HG03135 (cell line): Measurements from ENCODE around the gene CHCHD5.
"Not testable (repeated sequence)": the region's sequence is repeated elsewhere in the genome, so short reads cannot be mapped to it uniquely, and the experiment has no call there.

Source experiments
- ATAC-seq: cut with Tn5 transposase; IDR thresholded peaks from one replicate; pipeline ENCODE4 v1.9.1; 2021; ENCODE audit warnings: mild to moderate bottlenecking, moderate library complexity; ENCODE audit not compliant: unreplicated experiment

CHCHD5 gene, protein sequence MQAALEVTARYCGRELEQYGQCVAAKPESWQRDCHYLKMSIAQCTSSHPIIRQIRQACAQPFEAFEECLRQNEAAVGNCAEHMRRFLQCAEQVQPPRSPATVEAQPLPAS

GRCh38 chr2:112584134-112584890, at the start of gene CHCHD5:
TSS of gene CHCHD5 (plus strand) at chr2:112584609. CDS start at chr2:112584648, 39 bp downstream.
- peak; percentile 90 for ATAC-seq

DNA sequence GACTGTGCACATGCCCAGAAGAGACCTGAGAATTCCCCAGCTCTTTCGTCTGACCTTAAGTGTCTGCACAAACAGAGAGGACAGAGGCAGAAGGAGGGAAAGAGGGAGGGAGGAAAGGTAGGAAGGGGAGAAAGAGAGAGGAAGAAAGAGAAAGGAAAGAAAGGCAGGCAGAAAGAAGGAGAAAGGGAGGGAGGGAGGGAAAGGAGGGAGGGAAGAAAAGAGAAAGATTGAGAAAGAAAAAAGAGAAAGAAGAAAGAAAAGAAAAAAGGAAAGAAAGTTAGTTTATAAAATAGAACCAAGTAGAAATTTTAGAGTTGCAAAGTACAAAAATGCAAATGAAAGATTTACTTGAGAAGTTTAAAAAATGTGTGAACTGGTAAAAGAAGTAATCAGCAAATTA, 49.6 kb upstream of the CHCHD5 start:
- ATAC-seq = no peak

DNA sequence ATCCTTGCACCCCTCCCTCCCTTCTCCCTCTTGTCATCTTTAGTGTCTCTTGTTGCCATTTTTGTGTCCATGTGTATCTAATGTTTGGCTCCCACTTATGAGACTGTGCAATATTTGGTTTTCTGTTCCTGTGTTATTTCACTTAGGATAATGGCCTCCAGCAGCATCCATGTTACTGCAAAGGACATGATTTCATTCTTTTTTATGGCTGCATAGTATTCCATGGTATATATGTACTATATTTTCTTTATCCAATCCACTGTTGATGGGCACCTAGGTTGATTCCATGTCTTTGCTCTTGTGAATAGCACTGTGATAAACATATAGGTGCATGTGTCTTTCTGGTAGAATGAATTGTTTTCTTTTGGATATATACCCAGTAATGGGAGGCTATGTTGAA, 47.7 kb upstream of the CHCHD5 start:
- not testable (repeated sequence) for ATAC-seq

GRCh38 chr2:112539306-112539705, 45.1 kb upstream of the CHCHD5 start:
- no peak for ATAC-seq

DNA sequence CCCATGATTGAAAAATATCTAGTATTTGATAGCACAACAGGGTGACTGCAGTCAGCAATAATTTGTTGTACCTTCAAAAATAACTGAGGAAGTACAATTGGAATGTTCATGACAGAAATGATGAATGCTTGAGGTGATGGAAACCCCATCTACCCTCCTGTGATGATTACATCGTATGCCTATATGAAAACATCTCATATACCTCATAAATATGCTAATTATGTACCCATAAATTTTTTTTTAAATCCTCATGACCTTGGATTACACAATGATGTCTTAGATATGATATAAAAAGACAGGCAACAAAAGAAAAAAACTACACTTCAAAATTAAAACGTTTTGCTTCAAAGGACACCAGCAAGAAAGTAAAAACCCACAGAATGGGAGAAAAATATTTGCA, 43.5 kb upstream of the CHCHD5 start:
- no peak for ATAC-seq

DNA sequence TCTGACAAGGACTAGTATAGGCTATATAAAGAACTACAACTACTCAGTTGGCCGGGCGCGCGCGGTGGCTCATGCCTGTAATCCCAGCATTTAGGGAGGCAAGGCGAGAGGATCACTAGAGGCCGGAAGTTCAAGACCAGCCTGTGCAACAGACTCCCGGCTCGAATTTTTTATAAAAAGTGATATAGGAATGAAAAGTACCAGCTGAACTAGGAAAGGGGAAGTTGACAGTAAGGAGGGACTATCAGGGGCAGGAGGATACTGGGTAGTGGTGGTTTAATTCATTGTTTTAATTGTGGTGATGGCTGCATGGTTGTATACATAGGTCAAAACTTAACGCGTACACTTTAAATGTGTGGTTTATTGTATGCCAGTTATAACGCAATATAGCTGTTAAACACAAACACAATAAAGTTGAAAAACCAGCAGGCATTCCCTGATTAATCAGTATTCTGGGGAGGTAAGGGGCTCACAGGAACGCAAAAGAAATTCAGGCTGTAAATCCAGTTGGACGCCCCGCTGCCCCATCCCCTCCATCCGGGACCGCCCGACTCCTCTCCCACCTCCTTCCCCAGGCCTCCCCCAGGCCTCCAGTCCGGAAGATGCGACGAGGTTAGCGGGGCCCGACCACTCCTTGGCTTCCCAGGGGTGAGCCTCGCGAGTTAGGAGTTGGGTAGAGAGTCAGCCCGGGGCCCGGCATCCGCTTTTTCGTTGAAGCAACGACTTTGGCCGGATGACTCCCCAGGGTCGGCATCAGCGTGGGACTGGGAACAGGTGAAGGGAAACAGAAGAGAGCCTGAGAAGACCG, 42.9 kb upstream of the CHCHD5 start:
- peak; percentile 60 for ATAC-seq

GRCh38 chr2:112542123-112542983, 42.1 kb upstream of the CHCHD5 start, which contains the start of gene POLR1B:
TSS of gene POLR1B (plus strand) at chr2:112542465. CDS start at chr2:112542495, 30 bp downstream.
- peak; percentile 86 for ATAC-seq

- no peak for ATAC-seq
Observed at GRCh38 chr2:112542984-112543661, 41.3 kb upstream of the CHCHD5 start.

GRCh38 chr2:112547333-112547732, 37.1 kb upstream of the CHCHD5 start:
- ATAC-seq = no peak

DNA sequence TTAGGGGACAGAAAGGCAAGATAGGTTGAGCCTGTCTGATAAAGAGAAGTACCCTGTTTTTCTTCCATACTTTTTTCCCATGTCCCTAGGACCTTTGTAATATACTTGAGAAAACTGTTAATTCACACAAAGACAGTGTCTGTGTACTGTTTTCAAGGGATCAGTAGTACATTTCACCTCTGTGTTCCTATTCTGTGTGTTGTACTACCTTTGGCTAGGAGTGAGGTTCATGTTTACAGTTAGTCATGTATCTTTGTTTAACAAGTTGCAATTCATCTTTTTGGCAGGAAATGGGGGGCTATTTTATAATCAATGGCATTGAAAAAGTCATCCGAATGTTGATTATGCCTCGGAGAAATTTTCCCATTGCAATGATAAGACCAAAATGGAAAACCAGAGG, 35.4 kb upstream of the CHCHD5 start:
- ATAC-seq = no peak

DNA sequence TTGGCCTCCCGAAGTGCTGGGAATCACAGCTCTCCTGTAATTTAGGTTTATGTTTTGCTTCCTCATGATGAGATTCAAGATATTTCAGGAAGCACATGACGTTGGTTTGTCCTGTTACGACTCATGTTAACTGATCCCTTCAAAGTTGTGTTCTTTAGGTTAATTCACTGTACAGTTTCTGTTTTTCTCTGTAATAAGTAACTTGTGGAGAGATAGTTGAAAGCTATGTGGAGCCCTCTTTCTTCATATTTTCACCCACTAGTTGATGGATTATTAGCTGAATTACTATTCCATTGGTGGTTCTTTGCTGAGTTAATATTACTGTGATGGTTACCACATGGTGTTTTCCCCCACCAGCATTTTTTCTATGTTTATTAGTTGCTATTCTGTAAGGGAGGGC, 18.3 kb upstream of the CHCHD5 start:
- ATAC-seq = peak; percentile 81

DNA sequence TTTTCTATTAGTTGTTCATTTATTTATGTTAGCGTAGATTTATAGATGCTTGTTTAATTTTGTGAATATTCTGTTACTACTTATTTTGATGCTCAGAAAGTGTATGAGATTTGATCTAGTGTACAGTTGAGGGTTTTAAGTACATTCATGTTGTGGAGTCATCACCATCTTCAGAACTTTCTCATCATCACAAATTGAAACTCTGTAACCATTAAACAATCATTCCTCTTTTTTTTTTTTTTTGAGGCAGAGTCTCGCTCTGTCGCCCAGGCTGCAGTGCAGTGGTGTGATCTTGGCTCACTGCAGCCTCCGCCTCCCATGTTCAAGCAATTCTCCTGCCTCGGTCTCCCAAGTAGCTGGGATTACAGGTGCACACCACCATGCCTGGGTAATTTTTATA, 17.9 kb upstream of the CHCHD5 start:
- peak; percentile 25 for ATAC-seq

- ATAC-seq = no peak
Observed at GRCh38 chr2:112572005-112572404, 12.4 kb upstream of the CHCHD5 start.

GRCh38 chr2:112577756-112578155, 6.7 kb upstream of the CHCHD5 start:
- no peak for ATAC-seq

DNA sequence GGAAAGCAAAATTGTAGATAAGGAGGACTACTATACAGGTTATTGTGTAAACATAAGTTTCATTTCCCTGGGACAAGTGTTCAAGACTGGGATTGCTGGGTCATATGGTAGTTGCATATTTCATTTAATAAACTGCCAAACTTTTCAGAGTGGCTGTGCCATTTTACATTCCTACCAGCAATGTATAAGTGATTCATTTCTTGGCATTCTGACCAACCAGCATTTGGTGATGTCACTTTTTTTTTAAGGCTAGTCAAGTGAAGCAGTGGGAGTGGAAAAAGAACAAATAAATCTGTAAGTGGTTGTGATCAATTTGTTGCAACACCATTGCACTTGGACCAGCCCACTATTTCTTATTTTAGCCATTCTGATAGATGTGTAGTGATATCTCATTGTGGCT, 5.2 kb upstream of the CHCHD5 start:
- ATAC-seq = no peak

DNA sequence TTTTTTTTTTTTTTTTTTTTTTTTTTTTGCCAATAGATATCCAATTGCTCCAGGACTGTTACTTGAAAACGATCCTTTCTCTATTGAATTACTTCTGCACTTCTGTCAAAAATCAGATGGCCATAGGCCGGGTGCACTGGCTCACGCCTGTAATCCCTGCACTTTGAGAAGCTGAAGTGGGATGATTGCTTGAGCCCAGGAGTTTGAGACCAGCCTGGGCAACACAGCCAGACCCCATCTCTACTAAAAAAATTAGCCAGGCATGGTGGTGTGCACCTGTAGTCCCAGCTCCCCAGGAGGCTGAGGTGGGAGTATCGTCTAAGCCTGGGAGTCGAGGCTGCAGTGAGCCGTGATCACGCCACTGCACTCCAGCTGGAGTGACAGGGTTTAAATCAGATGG, 4.3 kb upstream of the CHCHD5 start:
- ATAC-seq = no peak

GRCh38 chr2:112582314-112582746, 2.1 kb upstream of the CHCHD5 start:
- no peak for ATAC-seq

DNA sequence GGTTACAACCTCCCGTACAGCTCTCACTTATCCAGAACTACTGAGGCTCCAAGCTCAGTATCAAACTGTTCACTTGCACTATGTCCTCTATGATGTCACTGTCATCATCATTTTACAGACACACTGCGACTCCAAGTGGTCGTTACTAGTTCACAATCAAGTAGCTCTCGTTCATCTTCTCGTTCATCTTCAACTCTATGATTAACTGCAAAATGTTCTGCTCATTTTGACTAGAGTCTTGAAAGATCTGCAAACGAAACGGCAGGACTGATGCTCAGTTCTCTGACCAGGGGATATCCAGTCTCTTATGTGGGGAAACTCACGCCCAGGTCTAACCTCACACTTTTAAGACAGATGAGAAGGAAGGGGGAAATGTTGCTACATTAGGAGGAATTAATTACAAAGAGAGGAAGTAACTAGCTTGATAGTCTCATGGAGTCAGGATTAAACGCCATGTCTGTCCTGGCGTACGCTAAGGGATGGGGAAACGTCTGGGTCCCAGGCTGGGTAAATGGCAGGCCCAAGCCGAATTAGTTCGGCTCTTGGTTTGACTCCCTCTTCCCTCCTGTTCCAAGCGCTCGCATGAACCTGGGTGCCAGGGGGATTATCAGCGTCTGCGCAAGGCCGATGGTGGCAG, 794 bp upstream of the CHCHD5 start:
- ATAC-seq = no peak

- ATAC-seq = no peak
Observed at GRCh38 chr2:112584891-112585250, 462 bp downstream of the CHCHD5 start.

- ATAC-seq = no peak
Observed at GRCh38 chr2:112585400-112585799, 991 bp downstream of the CHCHD5 start.
